Activated CD4-positive, CD25-positive, alpha-beta regulatory T cell treated with anti-CD3 and anti-CD28 coated beads, Interleukin-2, amount 50 U/mL, for 72 hours (primary cell): Measurements from ENCODE around the gene TNKS2.
"Not testable (repeated sequence)": the region's sequence is repeated elsewhere in the genome, so short reads cannot be mapped to it uniquely, and the experiment has no call there.

Experiments used
- DNase-seq: peaks from one replicate; pipeline ENCODE4 v3.0.0; 2021

The TNKS2 gene

DNA sequence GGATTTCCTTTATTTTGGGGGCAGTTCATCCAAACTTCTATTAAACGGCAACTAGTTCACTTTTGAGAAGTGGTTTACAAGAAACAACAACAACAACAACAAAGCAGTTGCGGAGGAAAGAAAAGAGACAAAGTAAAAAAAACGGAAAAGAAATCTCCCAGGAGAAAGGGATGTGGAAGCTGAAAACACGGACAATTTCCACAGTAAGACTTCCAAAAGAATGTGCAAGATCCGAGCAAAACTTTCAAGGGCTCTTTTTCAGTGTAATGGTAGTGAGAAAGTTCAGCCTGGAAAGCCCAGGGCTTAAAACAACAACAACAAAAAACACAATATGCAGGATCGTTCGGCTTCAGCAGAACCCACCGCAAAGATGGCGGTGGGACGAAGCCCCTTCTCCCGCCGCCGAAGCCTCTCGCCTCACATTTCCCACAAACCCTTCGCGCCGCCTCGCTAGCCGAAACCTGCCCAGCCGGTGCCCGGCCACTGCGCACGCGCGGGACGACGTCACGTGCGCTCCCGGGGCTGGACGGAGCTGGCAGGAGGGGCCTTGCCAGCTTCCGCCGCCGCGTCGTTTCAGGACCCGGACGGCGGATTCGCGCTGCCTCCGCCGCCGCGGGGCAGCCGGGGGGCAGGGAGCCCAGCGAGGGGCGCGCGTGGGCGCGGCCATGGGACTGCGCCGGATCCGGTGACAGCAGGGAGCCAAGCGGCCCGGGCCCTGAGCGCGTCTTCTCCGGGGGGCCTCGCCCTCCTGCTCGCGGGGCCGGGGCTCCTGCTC is at the start of gene TNKS2:
TSS of gene TNKS2 (plus strand) at position 553 of the 775 bp plus-strand sequence. CDS start 265 bp downstream, outside the sequence.
- DNase-seq = peak; percentile 95

DNA sequence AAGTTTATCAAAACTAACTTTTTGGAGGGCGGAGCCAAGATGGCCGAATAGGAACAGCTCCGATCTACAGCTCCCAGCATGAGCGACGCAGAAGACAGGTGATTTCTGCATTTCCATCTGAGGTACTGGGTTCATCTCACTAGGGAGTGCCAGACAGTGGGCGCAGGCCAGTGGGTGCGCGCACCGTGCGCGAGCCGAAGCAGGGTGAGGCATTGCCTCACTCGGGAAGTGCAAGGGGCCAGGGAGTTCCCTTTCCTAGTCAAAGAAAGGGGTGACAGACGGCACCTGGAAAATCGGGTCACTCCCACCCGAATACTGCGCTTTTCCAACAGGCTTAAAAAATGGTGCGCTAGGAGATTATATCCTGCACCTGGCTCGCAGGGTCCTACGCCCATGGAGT is 48.6 kb upstream of the TNKS2 start:
- DNase-seq = not testable (repeated sequence)

DNA sequence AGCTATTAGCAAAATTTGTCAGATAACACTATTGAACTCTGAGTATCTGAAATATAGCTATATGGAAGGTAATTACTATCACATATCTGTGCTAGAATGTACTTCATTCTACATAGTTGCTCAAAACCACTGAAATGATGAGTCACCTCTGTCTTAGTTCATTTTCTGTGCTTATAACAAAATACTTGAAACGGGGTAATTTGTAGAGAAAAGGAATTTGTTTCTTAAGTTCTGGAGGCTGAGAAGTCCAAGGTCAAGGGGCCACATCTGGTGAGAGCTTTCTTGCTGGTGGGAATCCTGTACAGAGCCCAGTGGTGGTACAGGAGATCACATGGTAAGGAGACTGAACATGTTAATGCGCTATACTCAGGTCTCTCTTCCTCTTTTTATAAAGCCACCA is 41.9 kb upstream of the TNKS2 start:
- no peak for DNase-seq

DNA sequence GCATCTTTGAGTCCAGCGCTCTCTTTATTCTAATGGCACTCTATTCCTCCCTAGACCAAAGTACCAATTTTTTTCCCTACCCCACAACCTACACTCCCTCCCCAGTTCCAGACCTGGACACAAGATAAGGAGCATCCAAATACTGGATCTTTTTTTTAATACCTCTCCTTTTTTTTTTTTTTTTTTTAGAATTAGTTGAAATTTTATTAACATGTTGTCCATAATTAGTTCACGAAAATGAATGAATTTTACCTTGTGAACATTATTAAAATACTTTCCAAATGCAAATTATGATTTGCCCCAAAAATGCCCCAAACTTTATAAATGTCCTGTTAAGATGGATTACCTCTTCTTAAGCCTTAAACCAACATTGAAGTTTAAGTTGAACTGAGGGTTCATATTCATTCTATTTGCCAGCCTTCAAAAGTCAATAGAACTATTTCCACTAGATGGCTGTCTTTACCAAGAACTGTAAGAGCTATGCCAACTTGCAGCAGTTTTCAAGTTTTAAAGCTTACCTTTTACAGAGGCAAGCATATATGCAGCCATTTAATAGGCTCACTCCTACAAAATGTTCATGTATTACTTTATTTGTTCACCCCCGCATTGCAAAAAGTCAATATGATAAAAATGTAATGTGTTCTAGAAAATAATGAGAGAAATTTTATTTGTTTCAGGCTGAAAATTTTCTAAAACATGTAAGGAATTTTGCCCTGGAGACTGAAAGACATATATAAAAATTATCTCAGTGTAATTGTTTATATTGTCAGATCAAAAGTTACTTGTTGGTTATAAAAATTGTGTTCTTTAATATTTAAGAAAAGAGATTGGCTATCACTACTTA is 39.7 kb upstream of the TNKS2 start:
- DNase-seq = no peak

DNA sequence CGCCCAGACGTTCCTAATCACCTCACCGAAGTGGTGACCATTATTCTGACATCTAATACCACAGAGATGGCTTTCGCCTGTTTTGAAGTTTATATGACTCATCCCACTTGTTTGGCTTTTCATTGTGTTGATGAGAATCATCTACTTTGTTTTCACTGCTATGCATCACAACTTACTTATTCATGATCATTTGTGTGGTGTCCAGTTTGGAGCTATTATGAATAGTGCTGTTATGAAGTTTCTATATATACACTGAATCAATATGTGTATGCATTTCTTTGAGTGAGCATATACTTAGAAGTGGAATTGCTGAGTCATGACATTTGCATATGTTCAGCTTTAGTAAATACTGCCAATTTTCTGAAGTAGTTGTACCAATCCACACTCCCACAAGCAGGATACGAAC is 38.6 kb upstream of the TNKS2 start:
- DNase-seq = no peak

DNA sequence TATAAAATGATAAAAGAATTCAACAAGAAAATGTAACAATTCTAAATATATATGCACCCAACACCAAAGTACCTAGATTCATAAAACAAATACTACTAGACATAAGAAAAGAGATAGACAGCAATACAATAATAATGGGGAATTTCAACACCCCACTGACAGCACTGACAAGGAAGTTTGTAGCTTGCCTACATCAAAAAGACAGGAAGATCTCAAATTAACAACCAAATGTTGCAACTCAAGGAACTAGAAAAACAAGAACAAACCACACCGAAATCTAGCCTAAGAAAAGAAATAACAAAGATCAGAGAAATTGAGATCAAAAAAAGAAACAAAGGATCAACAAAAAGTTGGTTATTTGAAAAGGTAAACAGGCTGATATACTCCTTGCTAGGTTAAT is 36.5 kb upstream of the TNKS2 start:
- DNase-seq = no peak

DNA sequence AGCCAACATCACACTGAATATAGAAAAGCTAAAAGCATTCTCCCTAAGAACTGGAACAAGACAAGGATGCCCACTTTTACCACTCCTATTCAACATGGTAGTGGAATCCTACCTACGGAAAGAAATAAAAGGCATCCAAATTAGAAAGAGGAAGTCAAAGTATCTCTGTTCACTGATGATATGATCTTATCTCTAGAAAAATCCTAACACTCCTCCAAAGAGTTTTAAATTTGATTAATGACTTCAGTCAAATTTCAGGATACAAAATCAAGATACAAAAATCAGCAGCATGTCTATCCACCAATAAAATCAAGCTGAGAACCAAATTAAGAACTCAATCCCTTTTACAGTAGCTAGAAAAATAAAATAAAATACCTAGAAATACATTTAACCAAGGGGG is 35.3 kb upstream of the TNKS2 start:
- no peak for DNase-seq

DNA sequence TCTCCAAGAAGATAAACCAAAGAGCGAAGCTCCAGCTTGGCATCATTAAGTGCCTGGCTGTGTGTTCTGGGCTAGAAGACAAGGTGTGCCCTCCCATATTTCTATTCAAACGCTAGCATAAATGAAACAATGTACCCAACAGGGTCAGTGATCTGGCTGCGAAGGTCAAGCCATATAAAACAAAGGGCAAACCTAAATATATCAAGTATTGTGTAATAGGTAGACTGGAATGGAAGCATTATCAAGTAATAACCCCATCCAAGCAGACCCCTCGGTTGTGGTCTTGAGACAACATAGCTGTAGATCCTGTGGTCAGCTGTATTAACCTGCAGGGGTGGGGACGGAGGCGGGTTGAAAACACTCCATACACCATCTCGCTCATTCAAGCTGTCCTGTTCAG is 31.6 kb upstream of the TNKS2 start:
- DNase-seq = no peak

DNA sequence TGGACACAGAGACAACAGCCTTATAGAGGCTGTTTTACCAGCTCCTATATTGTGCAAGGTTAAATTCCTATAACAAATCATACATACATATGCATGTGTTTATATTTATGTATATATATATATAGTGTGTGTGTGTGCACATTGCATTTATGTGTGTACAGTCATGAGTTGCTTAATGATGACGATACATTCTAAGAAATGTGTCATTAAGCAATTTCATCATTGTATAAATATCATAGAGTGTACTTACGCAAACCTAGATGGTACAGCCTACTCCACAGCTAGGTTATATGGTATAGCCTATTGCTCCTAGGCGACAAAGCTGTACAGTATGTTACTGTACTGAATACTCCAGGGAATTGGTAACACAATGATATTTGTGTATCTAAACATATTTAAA is 30.1 kb upstream of the TNKS2 start:
- no peak for DNase-seq

DNA sequence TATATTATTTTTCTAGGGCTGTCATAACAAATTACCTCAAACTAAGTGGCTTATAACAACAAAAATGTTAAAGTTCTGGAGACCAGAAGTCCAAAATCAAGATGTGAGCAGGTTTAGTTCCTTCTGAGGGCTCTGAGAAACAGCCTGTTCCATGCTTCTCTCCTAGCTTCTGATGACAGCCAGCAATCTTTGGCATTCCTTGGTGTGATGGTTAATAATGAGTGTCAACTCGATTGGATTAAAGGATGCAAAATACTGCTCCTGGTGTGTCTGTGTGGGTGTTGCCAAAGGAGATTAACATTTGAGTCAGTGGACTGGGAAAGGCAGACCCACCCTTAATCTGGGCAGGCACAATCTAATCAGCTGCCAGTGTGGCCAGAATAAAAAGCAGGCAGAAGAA is 26.3 kb upstream of the TNKS2 start:
- no peak for DNase-seq

DNA sequence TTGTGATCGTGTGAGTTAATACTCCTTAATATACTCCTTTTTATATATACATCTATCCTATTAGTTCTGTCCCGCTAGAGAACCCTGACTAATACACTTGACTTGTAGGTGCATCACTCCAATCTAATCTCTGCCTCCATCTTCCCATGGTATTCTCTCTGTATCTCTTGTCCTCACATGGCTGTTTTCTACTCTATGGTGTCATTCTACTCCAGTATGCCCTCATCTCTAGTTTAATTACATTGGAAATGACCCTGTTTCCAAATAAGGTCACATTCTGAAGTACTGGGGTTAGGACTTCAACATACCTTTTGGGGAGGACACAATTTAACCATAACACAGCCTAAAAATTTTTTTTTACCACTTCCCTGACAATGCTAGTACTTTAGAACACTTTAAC is 25.8 kb upstream of the TNKS2 start:
- no peak for DNase-seq

DNA sequence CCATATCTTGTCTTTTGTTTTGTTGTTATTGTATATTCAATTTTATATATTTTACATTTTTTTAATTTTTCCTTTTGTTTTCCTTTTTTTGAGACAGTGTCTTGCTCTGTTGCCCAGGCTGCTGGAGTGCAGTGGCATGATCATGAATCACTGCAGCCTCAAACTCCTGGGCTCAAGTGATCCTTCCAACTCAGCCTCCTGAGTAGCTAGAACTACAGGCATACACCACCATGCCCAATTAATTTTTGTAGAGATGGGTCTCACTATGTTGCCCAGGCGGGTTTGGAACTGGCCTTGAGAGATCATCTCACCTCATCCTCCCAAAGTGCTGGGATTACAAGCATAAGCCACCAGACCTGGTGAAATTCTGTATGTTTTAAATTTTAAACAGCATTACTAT is 25.4 kb upstream of the TNKS2 start:
- DNase-seq = no peak

DNA sequence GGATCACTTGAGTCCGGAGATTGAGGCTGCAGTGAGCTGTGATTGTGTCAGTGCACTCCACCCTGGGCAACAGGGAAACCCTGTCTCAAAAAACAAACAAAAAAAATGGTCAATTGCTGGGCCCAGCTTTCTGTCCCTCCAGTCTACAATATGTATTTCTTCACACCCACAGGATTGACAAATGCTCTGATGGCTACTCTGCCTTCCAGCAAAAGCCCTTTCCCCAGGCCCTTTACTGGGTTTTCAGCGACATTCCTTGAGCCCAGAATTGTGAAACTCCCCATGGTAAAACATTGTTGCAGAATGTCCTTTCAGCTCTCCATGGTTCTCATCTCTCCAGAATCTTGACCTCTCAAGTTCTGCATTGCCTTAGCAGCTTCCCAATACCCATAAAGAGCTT is 23.7 kb upstream of the TNKS2 start:
- DNase-seq = no peak

DNA sequence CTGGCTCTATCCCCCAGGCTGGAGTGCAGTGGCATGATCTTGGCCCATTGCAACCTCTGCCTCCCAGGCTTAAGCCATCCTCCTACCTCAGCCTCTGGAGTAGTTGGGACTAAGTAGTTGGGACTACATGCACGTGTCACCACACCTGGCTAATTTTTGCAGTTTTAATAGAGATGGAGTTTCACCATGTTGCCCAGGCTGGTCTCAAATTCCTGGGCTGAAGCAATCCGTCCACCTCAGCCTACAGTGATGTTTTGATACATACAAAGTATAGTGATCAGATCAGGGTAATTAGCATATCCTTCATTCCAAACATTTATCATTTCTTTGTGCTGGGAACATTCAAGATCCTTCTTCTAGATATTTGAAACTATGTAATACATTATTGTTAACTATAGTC is 22.5 kb upstream of the TNKS2 start:
- no peak for DNase-seq

DNA sequence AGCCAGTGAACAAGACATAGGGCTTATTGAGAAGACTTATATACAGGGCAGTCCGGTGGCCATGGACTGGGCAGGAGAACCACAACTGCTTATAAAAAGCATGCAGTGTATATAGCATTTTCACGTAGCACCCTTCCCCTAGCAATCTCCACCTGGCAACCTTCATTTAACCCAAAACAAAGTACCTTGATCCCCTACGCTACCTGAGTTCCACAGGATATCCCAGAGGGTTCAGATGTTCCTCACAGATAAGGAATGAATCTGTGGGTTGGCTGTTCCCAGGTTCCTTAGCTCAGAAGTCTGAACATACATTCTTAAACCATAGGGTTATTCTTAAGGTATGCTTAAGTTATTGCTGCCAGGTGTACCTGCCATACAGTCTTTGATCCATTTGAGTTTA is 22.0 kb upstream of the TNKS2 start:
- no peak for DNase-seq

DNA sequence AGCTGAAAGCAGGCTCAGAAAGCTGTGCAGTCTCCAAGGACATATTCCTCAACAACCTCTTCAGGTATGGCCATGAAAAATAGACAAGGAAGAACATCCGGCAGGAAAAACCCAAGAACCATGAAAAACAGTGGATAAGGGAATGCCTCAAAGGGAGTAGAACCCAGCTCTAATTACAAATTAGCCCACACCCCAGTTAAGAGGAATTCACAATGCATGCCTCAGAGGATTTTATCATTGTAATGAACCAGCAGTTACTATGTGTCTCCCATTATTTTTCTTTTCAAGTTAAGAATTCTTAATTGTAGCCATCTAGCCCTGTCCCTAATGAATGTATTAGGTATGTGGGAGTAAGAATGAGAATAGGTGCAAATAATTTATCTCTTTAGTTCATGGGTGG is 19.7 kb upstream of the TNKS2 start:
- no peak for DNase-seq

DNA sequence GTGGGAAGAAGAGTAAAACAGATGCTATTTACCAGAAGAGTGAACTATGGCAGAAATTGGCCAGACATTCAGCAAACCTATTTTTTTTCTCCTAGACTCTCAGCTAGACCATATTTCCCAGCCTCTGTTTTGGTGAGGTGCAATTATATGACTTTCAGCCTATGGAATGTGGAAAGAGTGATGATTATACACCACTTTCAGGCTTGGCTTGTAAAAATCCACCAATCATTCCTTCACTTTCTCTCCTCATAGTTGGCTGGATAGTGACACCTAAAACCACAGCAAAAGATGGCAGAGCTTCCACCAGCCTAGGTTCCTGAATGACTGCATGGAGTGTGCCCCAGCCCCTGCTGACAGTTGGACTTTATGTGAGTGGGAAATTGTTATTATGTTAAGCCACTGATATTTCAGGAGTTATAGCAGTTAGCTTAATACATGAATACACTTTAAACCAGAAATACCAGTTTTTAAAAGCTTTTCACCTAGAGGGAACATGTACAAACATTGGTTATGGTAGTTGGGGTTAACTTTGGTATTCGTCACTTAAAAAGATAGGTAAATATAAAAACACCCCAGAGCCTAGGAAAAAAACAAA is 19.1 kb upstream of the TNKS2 start:
- DNase-seq = no peak

DNA sequence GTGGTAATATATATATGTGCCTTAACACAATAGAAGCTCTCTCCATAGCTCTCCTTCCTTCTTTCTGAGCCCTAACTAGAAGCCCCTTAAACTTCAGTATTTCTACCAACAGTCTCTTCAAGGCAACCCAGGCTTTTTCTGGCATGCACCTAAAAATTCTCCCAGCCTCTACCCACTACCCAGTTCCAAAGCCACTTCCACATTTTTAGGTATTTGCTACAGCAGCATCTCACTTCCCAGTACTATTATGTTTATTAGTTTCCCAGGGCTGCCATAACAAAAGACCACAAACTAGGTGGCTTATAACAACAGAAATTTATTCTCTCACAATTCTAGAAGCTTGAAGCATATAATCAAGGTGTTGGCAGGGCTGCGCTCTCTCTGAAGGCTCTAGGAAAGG is 15.7 kb upstream of the TNKS2 start:
- no peak for DNase-seq

DNA sequence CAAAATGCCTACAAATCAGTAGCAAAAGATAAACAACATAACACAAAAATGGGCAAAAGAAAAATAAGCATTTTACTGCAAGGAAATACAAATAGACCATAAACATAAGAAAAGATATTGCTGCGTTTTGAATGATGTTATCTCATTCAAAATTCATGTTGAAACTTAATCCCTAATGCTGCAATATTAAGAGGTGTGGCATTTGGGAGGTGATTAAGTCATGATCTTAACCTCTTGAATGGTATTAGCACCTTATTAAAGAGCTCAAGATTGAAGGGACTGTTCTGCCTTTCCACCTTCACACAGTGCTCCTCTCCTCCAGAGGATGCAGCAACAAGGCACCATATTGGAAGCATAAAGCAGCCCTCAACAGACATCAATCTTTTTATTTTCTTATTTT is 12.4 kb upstream of the TNKS2 start:
- DNase-seq = no peak

DNA sequence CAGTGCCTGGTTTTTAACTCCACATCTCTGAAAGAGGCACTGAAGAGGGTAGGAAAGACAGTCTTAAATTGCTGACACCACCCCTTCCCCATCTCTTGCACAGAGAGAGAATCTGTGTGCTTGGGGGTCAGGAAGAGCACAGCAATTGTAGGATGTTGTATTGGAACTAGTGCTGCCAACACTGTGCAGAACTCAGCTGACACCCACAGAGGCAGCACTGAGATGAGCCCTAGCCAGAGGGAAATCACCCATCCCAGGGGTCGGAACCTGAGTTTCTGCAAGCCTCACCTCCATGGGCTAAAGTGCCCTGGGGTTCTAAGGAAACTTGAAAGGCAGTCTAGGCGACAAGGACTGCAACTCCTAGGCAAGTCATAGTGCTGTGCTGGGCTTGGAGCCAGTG is 11.0 kb upstream of the TNKS2 start:
- no peak for DNase-seq

DNA sequence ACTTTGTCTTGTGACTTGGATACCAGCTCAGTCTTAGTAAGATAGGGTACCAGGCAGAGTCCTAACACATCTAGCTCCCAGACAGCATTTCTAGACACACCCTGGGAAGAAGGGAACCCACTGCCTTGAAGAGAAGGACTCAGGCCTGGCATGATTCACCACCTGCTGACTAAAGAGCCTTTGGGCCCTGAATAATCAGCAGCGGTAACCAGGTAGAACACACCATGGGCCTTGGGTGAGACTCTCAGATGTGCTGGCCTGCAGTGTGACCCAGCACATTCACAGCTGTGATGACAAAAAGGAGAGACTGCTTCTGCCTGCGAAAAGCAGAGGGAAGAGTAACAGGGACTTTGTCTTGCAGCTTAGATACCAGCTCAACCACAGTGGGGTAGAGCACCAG is 10.4 kb upstream of the TNKS2 start:
- DNase-seq = no peak

DNA sequence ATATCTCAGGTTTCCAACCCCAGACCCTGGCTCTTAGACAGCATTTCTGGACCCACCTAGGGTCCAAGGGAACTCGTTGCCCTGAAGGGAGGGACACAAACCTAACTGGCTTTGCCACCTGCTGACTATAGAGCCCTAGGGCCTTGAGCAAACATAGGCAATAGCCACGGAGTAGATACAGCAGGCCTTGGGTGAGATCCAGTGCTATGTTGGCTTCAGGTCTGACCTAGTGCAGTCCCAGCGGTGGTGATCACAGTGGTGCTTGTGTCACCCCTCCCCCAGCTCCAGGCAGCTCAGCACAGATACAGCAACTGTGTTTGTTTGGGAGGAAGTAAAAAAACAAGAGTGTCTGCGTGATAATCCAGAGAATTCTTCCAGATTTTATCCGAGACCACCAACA is 9.7 kb upstream of the TNKS2 start:
- DNase-seq = no peak

DNA sequence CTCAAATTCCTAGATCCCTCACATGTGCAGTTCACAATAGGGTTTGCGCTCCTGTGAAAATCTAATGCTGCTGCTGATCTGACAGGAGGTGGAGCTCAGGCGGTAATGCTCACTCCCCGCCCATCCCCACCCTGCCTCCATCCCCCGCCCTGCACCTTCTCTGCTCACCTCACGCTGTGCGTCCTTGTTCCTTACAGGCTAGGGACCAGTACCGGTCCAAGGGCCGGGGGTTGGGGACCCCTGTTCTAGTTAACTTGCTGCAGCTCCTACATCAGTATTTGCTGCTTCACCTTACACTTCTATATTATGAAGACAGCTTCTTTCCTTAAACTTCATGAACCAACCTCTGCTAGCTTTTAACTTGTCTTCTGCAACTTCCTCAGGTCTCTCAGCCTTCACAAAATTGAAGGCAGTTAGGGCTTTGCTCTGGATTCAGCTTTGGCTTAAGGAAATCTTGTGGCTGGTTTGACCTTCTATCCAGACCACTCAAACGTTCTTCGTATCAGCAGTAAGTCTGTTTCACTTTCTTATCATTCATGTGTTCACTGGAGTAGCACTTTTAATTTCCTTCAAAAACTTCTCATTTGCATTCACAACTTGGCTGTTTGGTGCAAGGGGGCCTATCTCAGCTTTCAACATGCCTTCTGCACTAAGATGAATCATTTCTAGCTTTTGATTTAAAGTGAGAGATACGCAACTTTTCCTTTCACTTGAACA is 1.7 kb upstream of the TNKS2 start:
- peak; percentile 36 for DNase-seq
